ENCODE data around the gene HIPK2.

HIPK2 gene

GRCh38 chr7:139666501-139666900, 111.3 kb downstream of the HIPK2 start:
- DNase-seq, result no peak

- DNase-seq, result no peak
These were observed 113.4 kb downstream of the HIPK2 start for GRCh38 chr7:139664434-139664833.

GRCh38 chr7:139663608-139664177, 114.1 kb downstream of the HIPK2 start:
- DNase-seq, result no peak

GRCh38 chr7:139661903-139662302, 115.9 kb downstream of the HIPK2 start:
- DNase-seq, result no peak

GRCh38 chr7:139661043-139661440, 116.8 kb downstream of the HIPK2 start:
- no peak for DNase-seq

- DNase-seq, result no peak
These were observed 117.3 kb downstream of the HIPK2 start for GRCh38 chr7:139660317-139661042.

- DNase-seq, result no peak
These were observed 117.9 kb downstream of the HIPK2 start for GRCh38 chr7:139659922-139660316.

- no peak for DNase-seq
These were observed 118.7 kb downstream of the HIPK2 start for GRCh38 chr7:139658908-139659675.

- no peak for DNase-seq
These were observed 119.5 kb downstream of the HIPK2 start for GRCh38 chr7:139658296-139658695.

- no peak for DNase-seq
These were observed 120.1 kb downstream of the HIPK2 start for GRCh38 chr7:139657725-139658124.

GRCh38 chr7:139656387-139656786, 121.4 kb downstream of the HIPK2 start:
- DNase-seq, result no peak

GRCh38 chr7:139655305-139655704, 122.5 kb downstream of the HIPK2 start:
- no peak for DNase-seq

GRCh38 chr7:139654276-139655181, 123.3 kb downstream of the HIPK2 start:
- no peak for DNase-seq

- DNase-seq, result no peak
These were observed 125.9 kb downstream of the HIPK2 start for GRCh38 chr7:139651914-139652313.

- no peak for DNase-seq
These were observed 126.5 kb downstream of the HIPK2 start for GRCh38 chr7:139651308-139651707.

GRCh38 chr7:139650429-139651100, 127.2 kb downstream of the HIPK2 start:
- no peak for DNase-seq

- DNase-seq, result no peak
These were observed 128.8 kb downstream of the HIPK2 start for GRCh38 chr7:139648941-139649425.

- DNase-seq, result no peak
These were observed 129.4 kb downstream of the HIPK2 start for GRCh38 chr7:139648391-139648861.

- DNase-seq, result no peak
These were observed 129.9 kb downstream of the HIPK2 start for GRCh38 chr7:139647814-139648390.

GRCh38 chr7:139647085-139647484, 130.7 kb downstream of the HIPK2 start:
- no peak for DNase-seq

- no peak for DNase-seq
These were observed 131.2 kb downstream of the HIPK2 start for GRCh38 chr7:139646566-139646965.

All from NCI-H1436 (cell line).